K562 (cell line): ENCODE data around the gene RTP5. TPM values are rescaled to one million over a fixed set of nuclear protein-coding genes. Genes with fewer than 3 reads are reported as not detected.

Experiments
- ATAC-seq: fragments of 200-7000 bp; cut with Tn5 transposase; 3 replicates; pipeline ENCODE4 v1.9.1; 2020; ENCODE audit warnings: moderate library complexity
- BruUV-seq: library from RNA; stranded (reverse); fragments of 400-500 nt; replicated peaks from 2 replicates; lab custom pipeline; 2021; lab: Mats Ljungman, UMichigan
- CTCF ChIA-PET: fragments of 300-600 bp; formaldehyde crosslinking; extraction: SDS; loops from one replicate; lab custom pipeline; 2021; ENCODE audit warnings: low intra/inter-chr PET ratio; lab: Yijun Ruan, JAX
- POLR2A ChIA-PET: fragments of 300-600, 350-650 bp; sonication (Branson Sonifier 250); formaldehyde crosslinking; extraction: SDS; loops from one replicate; lab custom pipeline; 2021; ENCODE audit warnings: antibody characterized with exemption, inconsistent platforms; lab: Yijun Ruan, JAX
- DNase-seq, 4 experiments: peaks; one replicate each; pipeline versions ENCODE4 v3.0.0 to v3.0.0-alpha.2; 2011 to 2018; ENCODE audit warnings: low spot score in 3 of 4, mixed read lengths in 3 of 4; ENCODE audit errors: extremely low read depth in 1 of 4
- FAIRE-seq: peaks from 2 replicates; lab custom pipeline; 2011; peaks lifted over from hg19 to GRCh38; lab: Jason Lieb, UNC
- H2AFZ ChIP-seq: 2 replicates; pipeline ENCODE4 v1.6.0; 2011; ENCODE audit warnings: low read depth, low read length, control low read depth, inconsistent platforms
- H3K27ac ChIP-seq: fragments of 200-600 bp; 3 replicates; pipeline ENCODE4 v1.8.0; 2011; ENCODE audit warnings: low read depth, mild to moderate bottlenecking, control low read depth, inconsistent platforms, low read length, moderate library complexity, mixed read lengths; ENCODE audit errors: extremely low read depth
- H3K27me3 ChIP-seq, 2 experiments: fragments of 300-600 bp in 1 of 2; 2 replicates in 1 of 2; 3 replicates in 1 of 2; pipeline versions ENCODE4 v1.6.0 to v1.8.0; 2011; ENCODE audit warnings: inconsistent platforms in 2 of 2, low read length in 2 of 2, mild to moderate bottlenecking in 1 of 2, mixed read lengths in 1 of 2, moderate library complexity in 1 of 2; ENCODE audit not compliant: control insufficient read depth in 2 of 2, insufficient read depth in 2 of 2
- H3K36me3 ChIP-seq: fragments of 300-600 bp; 3 replicates; pipeline ENCODE4 v1.8.0; 2011; ENCODE audit warnings: mild to moderate bottlenecking, low read length, inconsistent platforms; ENCODE audit not compliant: control insufficient read depth, insufficient read depth
- H3K4me1 ChIP-seq, 2 experiments: fragments of 200-600 bp in 1 of 2; replicated peaks in 1 of 2; 2 replicates in 1 of 2; 3 replicates in 1 of 2; pipeline versions ENCODE4 v1.5.1 to v1.8.0; 2011; ENCODE audit warnings: inconsistent platforms in 2 of 2, low read length in 2 of 2, mild to moderate bottlenecking in 1 of 2, mixed read lengths in 1 of 2, moderate library complexity in 1 of 2; ENCODE audit not compliant: control insufficient read depth in 2 of 2, insufficient read depth in 2 of 2
- H3K4me2 ChIP-seq: 2 replicates; pipeline ENCODE4 v1.6.1; 2011; ENCODE audit warnings: low read length, control low read depth, inconsistent platforms, mixed read lengths; ENCODE audit not compliant: insufficient read depth
- H3K4me3 ChIP-seq: fragments of 200-600 bp; sonication (generic), shearing (Covaris generic); 2 replicates; pipeline ENCODE4 v1.5.1; 2016; ENCODE audit warnings: control low read depth, inconsistent platforms
- H3K79me2 ChIP-seq: fragments of 200-600 bp; 3 replicates; pipeline ENCODE4 v1.8.0; 2011; ENCODE audit warnings: low read length, inconsistent platforms; ENCODE audit not compliant: control insufficient read depth, insufficient read depth
- H3K9ac ChIP-seq, 2 experiments: 2 replicates each; pipeline versions ENCODE4 v1.6.0 to v1.6.1; 2011; ENCODE audit warnings: low read depth in 2 of 2, low read length in 2 of 2, control low read depth in 1 of 2, inconsistent platforms in 1 of 2, mild to moderate bottlenecking in 1 of 2, mixed read lengths in 1 of 2; ENCODE audit not compliant: insufficient read depth in 1 of 2
- H3K9me1 ChIP-seq: one replicate; pipeline ENCODE4 v1.6.0; 2011; ENCODE audit warnings: inconsistent platforms, mild to moderate bottlenecking, low read length, moderate library complexity; ENCODE audit not compliant: control insufficient read depth, insufficient read depth
- H3K9me3 ChIP-seq: replicated peaks from 2 replicates; pipeline ENCODE4 v1.5.1; 2011; ENCODE audit warnings: low read depth, low read length, inconsistent platforms; ENCODE audit not compliant: control insufficient read depth, insufficient read depth
- H4K20me1 ChIP-seq: replicated peaks from 2 replicates; pipeline ENCODE4 v1.6.1; 2011; ENCODE audit warnings: low read length, inconsistent platforms, mixed read lengths; ENCODE audit not compliant: control insufficient read depth, insufficient read depth
- MCM3 ChIP-seq: fragments of 450-650 bp; IDR thresholded peaks from 2 replicates; pipeline ENCODE4 v1.6.1; 2016
- NCOR1 ChIP-seq: fragments of 450-650 bp; IDR thresholded peaks from 2 replicates; pipeline ENCODE4 v1.6.1; 2016; ENCODE audit warnings: mild to moderate bottlenecking, moderate library complexity
- NR2C1 ChIP-seq, 2 experiments: fragments of 450-650 bp; IDR thresholded peaks; 2 replicates each; pipeline ENCODE4 v1.6.1; 2017; ENCODE audit warnings: mild to moderate bottlenecking in 2 of 2, antibody characterized with exemption in 1 of 2, inconsistent platforms in 1 of 2, missing compliant biosample characterization in 1 of 2, missing genetic modification characterization in 1 of 2
- RBM15 ChIP-seq: fragments of 200-400 bp; formaldehyde crosslinking; IDR thresholded peaks from 2 replicates; pipeline ENCODE4 v1.6.1; 2018; ENCODE audit warnings: mild to moderate bottlenecking, low read length, moderate library complexity; ENCODE audit not compliant: insufficient read depth
- ZKSCAN1 ChIP-seq: fragments of 150-350 bp; IDR thresholded peaks from 2 replicates; pipeline ENCODE4 v1.6.1; 2016; ENCODE audit warnings: low read depth, low read length
- ZNF354B ChIP-seq: fragments of 250-450 bp; sonication (Bioruptor Pico); IDR thresholded peaks from 2 replicates; pipeline ENCODE4 v1.4.0; 2020
- WGBS: fragments of 100-300 bp; shearing (Covaris generic); methylation state at CpG from one replicate; pipeline ENCODE4 v1.1.6; 2016; ENCODE audit warnings: low coverage, mixed read lengths; ENCODE audit not compliant: insufficient coverage; ENCODE audit errors: missing lambda C conversion rate; 5-methylcytosine and 5-hydroxymethylcytosine counted together
- in situ Hi-C: fragments of 300-500 bp; cut with MboI; formaldehyde crosslinking; loops from 4 replicates; pipeline ENCODE4 v1.15.0; 2018; ENCODE audit warnings: inconsistent platforms, mixed read lengths
- intact Hi-C: fragments of 100-400 bp; cut with micrococcal nuclease; formaldehyde crosslinking; loops from 2 replicates; pipeline ENCODE4 v1.14.2; 2022
- polyA plus RNA-seq, 8 experiments: library from polyadenylated mRNA; depleted of rRNA in 4 of 8; stranded (reverse) in 5 of 8; unstranded in 3 of 8; fragments of >200 nt; fragmentation: Nextera tagmentation in 2 of 8; fragmentation: Illumina TruSeq in 1 of 8; extraction: Ambion mirVana in 2 of 8; extraction: Trizol in 1 of 8; gene quantifications; 2 replicates each; pipeline versions ENCODE4 v1.2.1 to v1.2.3, GENCODE V29; 2011 to 2014; ENCODE audit warnings: inconsistent platforms in 1 of 8, missing spikeins in 1 of 8
- total RNA-seq, 7 experiments: library from RNA; depleted of rRNA in 6 of 7; stranded (reverse); fragments of >200 nt in 6 of 7; fragmentation: Illumina TruSeq in 2 of 7; extraction: Trizol in 2 of 7; gene quantifications; 2 replicates each; pipeline versions ENCODE4 v1.2.1 to v1.2.3, GENCODE V29; 2011 to 2021; ENCODE audit warnings: low replicate concordance in 1 of 7
- TF ChIP-seq, protein P1 (sequence below): fragments of 450-650 bp; IDR thresholded peaks from 2 replicates; pipeline ENCODE4 v1.7.0; 2016; ENCODE audit warnings: borderline replicate concordance

The RTP5 gene
- total and polyA plus RNA-seq, 9 of the 15 experiments (the other 6 are each of a cell fraction or from before 2014, with no cell fraction given): not detected

- H3K36me3 ChIP-seq: no peaks in the 10 kb centered on the region
- no peaks in the 10 kb centered on the region for H3K9me1 ChIP-seq
- H4K20me1 ChIP-seq: no peaks in the 10 kb centered on the region
- ChIA-PET POLR2A (no interaction called here), CTCF (no interaction called here)
- no peak for ATAC-seq
- no peaks in the 10 kb centered on the region for H3K9me3 ChIP-seq
- in situ Hi-C loops: no loop called here
- no peak for TF ChIP-seq ZKSCAN1
- no peak for TF ChIP-seq NR2C1 (IDR thresholded peaks at IDR 0.05)
- TF ChIP-seq NR2C1 (tag; IDR thresholded peaks at IDR 0.05): no peak
- no peak for TF ChIP-seq NCOR1
- no peak for TF ChIP-seq ZNF354B
- no peak for TF ChIP-seq MCM3
- TF ChIP-seq, protein P1, sequence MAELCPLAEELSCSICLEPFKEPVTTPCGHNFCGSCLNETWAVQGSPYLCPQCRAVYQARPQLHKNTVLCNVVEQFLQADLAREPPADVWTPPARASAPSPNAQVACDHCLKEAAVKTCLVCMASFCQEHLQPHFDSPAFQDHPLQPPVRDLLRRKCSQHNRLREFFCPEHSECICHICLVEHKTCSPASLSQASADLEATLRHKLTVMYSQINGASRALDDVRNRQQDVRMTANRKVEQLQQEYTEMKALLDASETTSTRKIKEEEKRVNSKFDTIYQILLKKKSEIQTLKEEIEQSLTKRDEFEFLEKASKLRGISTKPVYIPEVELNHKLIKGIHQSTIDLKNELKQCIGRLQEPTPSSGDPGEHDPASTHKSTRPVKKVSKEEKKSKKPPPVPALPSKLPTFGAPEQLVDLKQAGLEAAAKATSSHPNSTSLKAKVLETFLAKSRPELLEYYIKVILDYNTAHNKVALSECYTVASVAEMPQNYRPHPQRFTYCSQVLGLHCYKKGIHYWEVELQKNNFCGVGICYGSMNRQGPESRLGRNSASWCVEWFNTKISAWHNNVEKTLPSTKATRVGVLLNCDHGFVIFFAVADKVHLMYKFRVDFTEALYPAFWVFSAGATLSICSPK: no peak
- TF ChIP-seq RBM15: no peak
- TF ChIP-seq, all 486 proteins: peak for 0
- intact Hi-C loops: no loop called here
- no peaks in the 10 kb centered on the region for H3K27me3 ChIP-seq
- 89% methylated on average over 10 of the region's 26 CpGs for WGBS
- FAIRE-seq: no peak
- no peak overlapping the region for H3K27ac ChIP-seq
- no peaks in the 10 kb centered on the region for H3K79me2 ChIP-seq
- no peak for DNase-seq
- no peak overlapping the region; a peak in 1 of 4 replicates for H3K9ac ChIP-seq
- BruUV-seq: no TSS peak
- H3K4me3 ChIP-seq: no peak overlapping the region
- H3K4me1 ChIP-seq: peaks cover 0 to 2% of the 10 kb centered on the region in 2 experiments; a peak in 2 of 5 replicates
- no peak overlapping the region for H3K4me2 ChIP-seq
- H2AFZ ChIP-seq: no peak overlapping the region
Measured at GRCh38 chr2:241908686-241909420, 39.3 kb downstream of the RTP5 start.
